ENCODE data around the gene MAPK10.

Gene MAPK10

GRCh38 chr4:86272669-86273068, 87.2 kb downstream of the MAPK10 start:
- DNase-seq, result no peak

- no peak for DNase-seq
These were observed 88.8 kb downstream of the MAPK10 start for GRCh38 chr4:86271057-86271456.

GRCh38 chr4:86269354-86269753, 90.5 kb downstream of the MAPK10 start:
- DNase-seq, result no peak

GRCh38 chr4:86264241-86264640, 95.6 kb downstream of the MAPK10 start:
- DNase-seq, result no peak

GRCh38 chr4:86261636-86262035, 98.2 kb downstream of the MAPK10 start:
- DNase-seq, result no peak

- DNase-seq, result no peak
These were observed 103.8 kb downstream of the MAPK10 start for GRCh38 chr4:86256086-86256485.

- no peak for DNase-seq
These were observed 109.2 kb downstream of the MAPK10 start for GRCh38 chr4:86250619-86251018.

GRCh38 chr4:86250006-86250405, 109.8 kb downstream of the MAPK10 start:
- DNase-seq, result no peak

- DNase-seq, result no peak
These were observed 110.8 kb downstream of the MAPK10 start for GRCh38 chr4:86249074-86249473.

- no peak for DNase-seq
These were observed 111.9 kb downstream of the MAPK10 start for GRCh38 chr4:86247906-86248305.

- no peak for DNase-seq
These were observed 112.5 kb downstream of the MAPK10 start for GRCh38 chr4:86247320-86247719.

GRCh38 chr4:86243750-86244149, 116.1 kb downstream of the MAPK10 start:
- no peak for DNase-seq

- DNase-seq, result no peak
These were observed 117.2 kb downstream of the MAPK10 start for GRCh38 chr4:86242677-86243076.

- no peak for DNase-seq
These were observed 124.3 kb downstream of the MAPK10 start for GRCh38 chr4:86235549-86235948.

- no peak for DNase-seq
These were observed 126.2 kb downstream of the MAPK10 start for GRCh38 chr4:86233681-86234080.

GRCh38 chr4:86233090-86233489, 126.8 kb downstream of the MAPK10 start:
- DNase-seq, result no peak

GRCh38 chr4:86223472-86223871, 136.4 kb downstream of the MAPK10 start:
- DNase-seq, result no peak

- no peak for DNase-seq
These were observed 138.9 kb downstream of the MAPK10 start for GRCh38 chr4:86221002-86221401.

GRCh38 chr4:86220121-86220520, 139.7 kb downstream of the MAPK10 start:
- no peak for DNase-seq

- DNase-seq, result no peak
These were observed 140.9 kb downstream of the MAPK10 start for GRCh38 chr4:86218746-86219473.

- DNase-seq, result no peak
These were observed 156.7 kb downstream of the MAPK10 start for GRCh38 chr4:86203176-86203575.

GRCh38 chr4:86185659-86186058, 174.2 kb downstream of the MAPK10 start:
- no peak for DNase-seq

GRCh38 chr4:86184901-86185285, 175.0 kb downstream of the MAPK10 start:
- DNase-seq, result no peak

- no peak for DNase-seq
These were observed 175.5 kb downstream of the MAPK10 start for GRCh38 chr4:86184216-86184900.

- no peak for DNase-seq
These were observed 178.3 kb downstream of the MAPK10 start for GRCh38 chr4:86181585-86181984.
